HFFc6 (cell line): ENCODE results near the gene DLD. TPM values are rescaled to one million over a fixed set of nuclear protein-coding genes. Genes with fewer than 3 reads are reported as not detected.

Experiments used
- DNase-seq: peaks from one replicate; pipeline ENCODE4 v3.0.0-alpha.2; 2018
- H3K27ac Mint-ChIP-seq: 2 replicates; pipeline ENCODE4 v1.8.0; 2020; ENCODE audit warnings: mild to moderate bottlenecking, mixed read lengths
- H3K27me3 Mint-ChIP-seq: 2 replicates; pipeline ENCODE4 v1.8.0; 2021; ENCODE audit warnings: mild to moderate bottlenecking, moderate library complexity, mixed read lengths; ENCODE audit not compliant: insufficient read depth
- H3K36me3 Mint-ChIP-seq: 2 replicates; pipeline ENCODE4 v1.8.0; 2021; ENCODE audit warnings: low read depth, mixed read lengths
- H3K4me1 Mint-ChIP-seq: 2 replicates; pipeline ENCODE4 v1.8.0; 2020; ENCODE audit warnings: low read depth, mixed read lengths
- H3K4me3 Mint-ChIP-seq: 2 replicates; pipeline ENCODE4 v1.8.0; 2020; ENCODE audit warnings: mild to moderate bottlenecking, moderate library complexity, mixed read lengths
- H3K9me3 Mint-ChIP-seq: 2 replicates; pipeline ENCODE4 v1.8.0; 2020; ENCODE audit warnings: mild to moderate bottlenecking, mixed read lengths
- CTCF ChIP-seq: fragments of 200-600 bp; sonication (generic); IDR thresholded peaks from 2 replicates; pipeline ENCODE4 v1.5.0; 2021; ENCODE audit warnings: antibody characterized with exemption, mild to moderate bottlenecking
- total RNA-seq, 6 experiments: library from RNA; stranded (reverse); fragmentation: NEBNext Ultra II Directional; extraction: Animal tissue kit (Norgen Biotek cat#: 25700); gene quantifications; 2 replicates in 1 of 6; 3 replicates in 5 of 6; pipeline ENCODE4 v1.2.3, GENCODE V29; 2021

Gene DLD
- total RNA-seq, 6 experiments from 2014 or later: 76.8 to 87.4 (median 82.5) TPM

- Mint-ChIP-seq H3K36me3 (peaks cover 41% of the 10 kb centered on the region), H3K27ac (no peak overlapping the region), H3K4me3 (no peak overlapping the region), H3K9me3 (no peaks in the 10 kb centered on the region), H3K4me1 (peaks cover 23% of the 10 kb centered on the region), H3K27me3 (no peaks in the 10 kb centered on the region)
- no peak for DNase-seq
- no peak for TF ChIP-seq CTCF
Measured at GRCh38 chr7:107969856-107970255, 78.9 kb downstream of the DLD start.

Other genes starting within 250 kb of the DLD start
- gene SLC26A4, start 230.4 kb upstream of the DLD start, total RNA-seq: under 1 TPM in 5 of 6 experiments, not detected in 1; 0.18 to 0.63 (median 0.21) TPM
- 10 to 100 TPM; 20.8 to 25.7 (median 23.5) TPM for gene CBLL1, start 147.0 kb upstream of the DLD start, total RNA-seq
- not detected for gene SLC26A3, start 88.0 kb upstream of the DLD start, total RNA-seq
- 100 to 1,000 TPM; 112 to 134 (median 123) TPM for gene LAMB1, start 112.0 kb downstream of the DLD start, total RNA-seq
- under 1 TPM in 2 of 6 experiments, not detected in 4; 0.16 to 0.24 TPM for gene LAMB4, start 239.2 kb downstream of the DLD start, total RNA-seq